Heart right ventricle (tissue), 16 donors: ENCODE results near the gene GNG3. TPM values are rescaled to one million over a fixed set of nuclear protein-coding genes. Genes with fewer than 3 reads are reported as not detected.
A peak's percentile ranks its signal among the peaks of the same experiment; 100 is the strongest.

Experiments used
- ATAC-seq, 8 donors: fragments of 200-7000 bp; cut with Tn5 transposase; one replicate each; pipeline ENCODE4 v1.9.1; 2020; ENCODE audit warnings: mild to moderate bottlenecking in 8 of 8, moderate library complexity in 8 of 8, moderate number of reproducible peaks in 1 of 8
- DNase-seq, 2 donors: peaks; one replicate each; pipeline ENCODE4 v3.0.0-alpha.2; 2020
- H3K27ac ChIP-seq, 10 donors: fragments of 200-600 bp; sonication (generic) in 2 of 10; one replicate each; pipeline versions ENCODE4 v1.5.0 to v1.8.0; 2020 to 2022; ENCODE audit warnings: mild to moderate bottlenecking in 3 of 10
- H3K27me3 ChIP-seq, 7 donors: fragments of 200-600 bp; one replicate each; pipeline ENCODE4 v1.8.0; 2021 to 2022; ENCODE audit warnings: mild to moderate bottlenecking in 2 of 7
- H3K36me3 ChIP-seq, 9 donors: fragments of 200-600 bp; sonication (generic) in 1 of 9; one replicate each; pipeline versions ENCODE4 v1.5.0 to v1.8.0; 2020 to 2022; ENCODE audit warnings: mild to moderate bottlenecking in 2 of 9
- H3K4me1 ChIP-seq, 9 donors: fragments of 200-600 bp; sonication (generic) in 1 of 9; one replicate each; pipeline versions ENCODE4 v1.5.0 to v1.8.0; 2020 to 2022; ENCODE audit warnings: mild to moderate bottlenecking in 4 of 9
- H3K4me3 ChIP-seq, 10 donors: fragments of 200-600 bp; sonication (generic) in 2 of 10; one replicate each; pipeline versions ENCODE4 v1.5.0 to v1.8.0; 2020 to 2022; ENCODE audit warnings: mild to moderate bottlenecking in 7 of 10, moderate library complexity in 2 of 10
- H3K9me3 ChIP-seq, 11 donors: fragments of 200-600 bp in 10 of 11; sonication (generic) in 2 of 11; one replicate each; pipeline versions ENCODE4 v1.5.0 to v1.8.0; 2013 to 2022; ENCODE audit warnings: mild to moderate bottlenecking in 2 of 11, control low read depth in 1 of 11, moderate library complexity in 1 of 11
- WGBS, 2 donors: extraction: QIAGEN DNeasy Blood & Tissue Kit; methylation state at CpG; one replicate each; pipeline ENCODE4 v1.1.7; 2013; ENCODE audit warnings: inconsistent platforms in 1 of 2; 5-methylcytosine and 5-hydroxymethylcytosine counted together
- intact Hi-C, 10 donors: fragments of 100-400 bp; cut with DNase I; formaldehyde crosslinking; loops; one replicate each; pipeline versions ENCODE4 v1.11.1 to v1.14.2; 2022
- polyA plus RNA-seq, 2 donors: library from polyadenylated mRNA; stranded (reverse); fragments of 200-250 nt; gene quantifications; one replicate each; pipeline ENCODE4 v1.2.3, GENCODE V29; 2013
- total RNA-seq, 10 donors: library from RNA; stranded (reverse); fragmentation: NEBNext Ultra II Directional in 3 of 10; extraction: Animal tissue kit (Norgen Biotek cat#: 25700) in 3 of 10; gene quantifications; one replicate each; pipeline versions ENCODE4 v1.2.1 to v1.2.4, GENCODE V29; 2021 to 2023
- TF ChIP-seq, protein P1 (sequence below), 9 donors: fragments of 200-600 bp; sonication (generic) in 2 of 9; IDR thresholded peaks; one replicate each; pipeline versions ENCODE4 v1.5.0 to v1.8.0; 2021 to 2022; ENCODE audit warnings: antibody characterized with exemption in 9 of 9, mild to moderate bottlenecking in 5 of 9, moderate library complexity in 1 of 9
- donor health status: Arrhythmogenic right ventricular cardiomyopathy.
- donor health status: ischemic (EF 13 %, LVEDD 7.1; RV severe dilation, severe dysfunction).
- donor health status: healthy with polysubstance abuse.
- donor health status: DM: no; HTN: yes; CAD: no.
- donor health status: DM: no; HTN: no; CAD: no.
- donor health status: ischemic (EF 25% LVEDD 6.9; RV normal size, moderate dysfunction).
- donor health status: ischemic (EF 25% LVEDD 5.7; RV mildly dilated, moderate dysfunction).
- donor health status: healthy.
- donor health status: DM: yes; HTN: yes; CAD: no.
- donor health status: Ischemic cardiomyopathy.
- donor health status: ischemic (EF 35%, LVEDD 5.7; RV mildly dilated, moderate dysfunction).
- donor health status: nonischemic (EF 11% LVEDD 7.7; RV severe dilation, severe dysfunction).
- donor health status: DM: yes; HTN: yes; CAD: no.
- donor health status: PGD.
- donor health status: ischemic (EF 29% LVEDD 5.4; RV normal size, mild dysfunction).
- donor health status: nonischemic (EF 23%, LVEDD 6.1; RV moderate dilation, normal function).

GNG3 gene
- total and polyA plus RNA-seq, 12 donors = 0.16 to 0.34 (median 0.30) TPM; not detected in 7

DNA sequence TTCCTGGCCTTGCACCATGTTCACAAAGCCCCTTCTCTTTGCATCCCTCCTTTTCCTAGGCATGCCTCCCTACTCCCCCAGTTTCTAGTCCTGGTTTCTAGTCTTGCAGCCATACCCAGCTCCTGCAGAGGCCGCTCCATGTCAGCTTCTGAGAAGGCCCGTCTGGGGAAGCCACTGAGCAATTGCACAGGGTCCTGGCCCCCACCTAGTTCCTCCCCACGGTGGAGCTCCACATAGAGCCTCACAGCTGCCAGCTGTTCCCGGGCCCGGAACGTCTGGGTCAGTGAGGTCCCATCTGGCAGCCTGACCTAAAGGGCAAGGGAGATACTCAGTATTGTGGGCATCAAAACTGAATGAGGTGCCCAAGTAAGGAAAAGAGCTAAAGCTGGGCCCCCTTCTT, 30.8 kb upstream of the GNG3 start:
- intact Hi-C loops = no loop called here
- WGBS, 2 donors = 46 to 50% methylated on average over 6 of the region's 6 CpGs
- Histone ChIP-seq H3K36me3 (peaks cover 0 to 55% (median 17%) of the 10 kb centered on the region in 9 donors), H3K4me3 (no peak overlapping the region), H3K27ac (no peak overlapping the region), H3K4me1 (peaks cover 8 to 63% (median 46%) of the 10 kb centered on the region in 9 donors), H3K27me3 (no peaks in the 10 kb centered on the region), H3K9me3 (no peaks in the 10 kb centered on the region)
- ATAC-seq (no peak), DNase-seq (no peak)
- TF ChIP-seq, protein P1, sequence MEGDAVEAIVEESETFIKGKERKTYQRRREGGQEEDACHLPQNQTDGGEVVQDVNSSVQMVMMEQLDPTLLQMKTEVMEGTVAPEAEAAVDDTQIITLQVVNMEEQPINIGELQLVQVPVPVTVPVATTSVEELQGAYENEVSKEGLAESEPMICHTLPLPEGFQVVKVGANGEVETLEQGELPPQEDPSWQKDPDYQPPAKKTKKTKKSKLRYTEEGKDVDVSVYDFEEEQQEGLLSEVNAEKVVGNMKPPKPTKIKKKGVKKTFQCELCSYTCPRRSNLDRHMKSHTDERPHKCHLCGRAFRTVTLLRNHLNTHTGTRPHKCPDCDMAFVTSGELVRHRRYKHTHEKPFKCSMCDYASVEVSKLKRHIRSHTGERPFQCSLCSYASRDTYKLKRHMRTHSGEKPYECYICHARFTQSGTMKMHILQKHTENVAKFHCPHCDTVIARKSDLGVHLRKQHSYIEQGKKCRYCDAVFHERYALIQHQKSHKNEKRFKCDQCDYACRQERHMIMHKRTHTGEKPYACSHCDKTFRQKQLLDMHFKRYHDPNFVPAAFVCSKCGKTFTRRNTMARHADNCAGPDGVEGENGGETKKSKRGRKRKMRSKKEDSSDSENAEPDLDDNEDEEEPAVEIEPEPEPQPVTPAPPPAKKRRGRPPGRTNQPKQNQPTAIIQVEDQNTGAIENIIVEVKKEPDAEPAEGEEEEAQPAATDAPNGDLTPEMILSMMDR (IDR thresholded peaks at IDR 0.05) = no peak

DNA sequence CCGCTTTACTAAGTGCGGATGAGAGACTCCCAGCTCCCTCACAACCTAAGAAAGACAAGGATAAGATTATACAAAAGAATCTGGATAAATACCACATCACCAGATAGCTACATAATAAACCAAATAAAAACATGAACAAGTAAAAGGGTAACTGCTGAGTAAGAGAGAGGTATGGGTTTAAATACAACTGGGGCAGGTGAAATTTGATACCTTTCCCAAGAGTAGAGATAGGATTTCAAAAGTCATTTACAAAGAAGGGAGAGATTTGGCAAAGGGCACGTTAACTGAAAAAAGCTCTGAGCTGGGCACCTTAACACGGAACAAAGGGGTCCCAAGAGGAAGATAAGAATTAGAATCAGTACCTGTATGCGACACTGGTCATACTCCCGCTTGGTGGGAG, 30.3 kb upstream of the GNG3 start:
- 59 to 73% methylated on average over 6 of the region's 6 CpGs for WGBS, 2 donors
- no peak overlapping the region for H3K27ac ChIP-seq
- DNase-seq (no peak), ATAC-seq (no peak)
- TF ChIP-seq, protein P1 (IDR thresholded peaks at IDR 0.05) = no peak
- intact Hi-C loops = no loop called here
- H3K4me1 ChIP-seq = peaks cover 8 to 61% (median 45%) of the 10 kb centered on the region in 9 donors
- H3K27me3 ChIP-seq = no peaks in the 10 kb centered on the region
- peaks cover 0 to 55% (median 17%) of the 10 kb centered on the region in 9 donors for H3K36me3 ChIP-seq
- H3K4me3 ChIP-seq = no peak overlapping the region
- H3K9me3 ChIP-seq = no peaks in the 10 kb centered on the region

GRCh38 chr11:62677714-62678113, 29.8 kb upstream of the GNG3 start:
- H3K4me3 ChIP-seq = peak overlapping the region in 8 of 10 donors; percentile 76 to 100 (median 94)
- intact Hi-C loops = no loop called here
- H3K36me3 ChIP-seq = peaks cover 0 to 55% (median 17%) of the 10 kb centered on the region in 9 donors
- TF ChIP-seq, protein P1 (IDR thresholded peaks at IDR 0.05) = no peak
- 73 to 79% methylated on average over 15 of the region's 15 CpGs for WGBS, 2 donors
- peaks cover 8 to 55% (median 39%) of the 10 kb centered on the region in 9 donors for H3K4me1 ChIP-seq
- ATAC-seq = no peak
- H3K27ac ChIP-seq = peak overlapping the region in 3 of 10 donors; percentile 91 to 93 (median 92)
- H3K27me3 ChIP-seq = no peaks in the 10 kb centered on the region
- no peaks in the 10 kb centered on the region for H3K9me3 ChIP-seq
- DNase-seq = no peak

DNA sequence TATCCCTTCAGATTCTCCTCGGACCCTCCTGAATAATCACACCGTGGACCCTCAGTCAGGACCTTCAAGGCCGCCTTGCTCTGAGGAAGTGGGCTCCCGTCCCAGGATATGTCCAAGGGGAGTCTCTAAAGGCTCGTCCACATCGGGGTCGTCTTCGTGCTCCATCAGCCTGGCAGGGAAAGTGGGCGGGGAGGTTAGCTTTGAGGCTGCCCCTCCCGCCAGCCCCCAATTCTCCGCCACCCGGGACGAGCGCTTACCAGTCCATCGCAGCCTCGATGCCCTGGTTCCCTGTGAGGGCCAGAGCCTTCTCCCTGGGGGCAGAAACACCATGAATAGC, 29.1 kb upstream of the GNG3 start:
- intact Hi-C loops = no loop called here
- Histone ChIP-seq H3K36me3 (peaks cover 0 to 48% (median 17%) of the 10 kb centered on the region in 9 donors), H3K4me3 (peak overlapping the region; percentile 68 to 100 (median 94)), H3K4me1 (peaks cover 8 to 49% (median 33%) of the 10 kb centered on the region in 9 donors), H3K9me3 (no peaks in the 10 kb centered on the region), H3K27ac (peak overlapping the region; percentile 55 to 97 (median 92)), H3K27me3 (no peaks in the 10 kb centered on the region)
- DNase-seq (no peak), ATAC-seq (no peak)
- TF ChIP-seq, protein P1 (IDR thresholded peaks at IDR 0.05) = no peak
- WGBS, 2 donors = 3 to 5% methylated on average over 16 of the region's 16 CpGs
